HG03135 (cell line): Measurements from ENCODE around the gene TMEM163.
"Not testable (repeated sequence)": the region's sequence is repeated elsewhere in the genome, so short reads cannot be mapped to it uniquely, and the experiment has no call there.

Experiments used
- ATAC-seq: cut with Tn5 transposase; IDR thresholded peaks from one replicate; pipeline ENCODE4 v1.9.1; 2021; ENCODE audit warnings: mild to moderate bottlenecking, moderate library complexity; ENCODE audit not compliant: unreplicated experiment

Gene TMEM163

GRCh38 chr2:134583997-134584520 lies 134.7 kb downstream of the TMEM163 start:
- no peak for ATAC-seq

- ATAC-seq: no peak
These were observed 135.3 kb downstream of the TMEM163 start for GRCh38 chr2:134583462-134583861.

- peak; percentile 37 for ATAC-seq
These were observed 136.3 kb downstream of the TMEM163 start for GRCh38 chr2:134582547-134582899.

GRCh38 chr2:134581877-134582546 lies 136.8 kb downstream of the TMEM163 start:
- ATAC-seq: peak; percentile 49

GRCh38 chr2:134578316-134578715 lies 140.5 kb downstream of the TMEM163 start:
- no peak for ATAC-seq

- ATAC-seq: no peak
These were observed 142.3 kb downstream of the TMEM163 start for GRCh38 chr2:134576478-134576877.

- no peak for ATAC-seq
These were observed 142.9 kb downstream of the TMEM163 start for GRCh38 chr2:134575888-134576287.

GRCh38 chr2:134574611-134575330 lies 144.0 kb downstream of the TMEM163 start:
- no peak for ATAC-seq

GRCh38 chr2:134573724-134574123 lies 145.1 kb downstream of the TMEM163 start:
- no peak for ATAC-seq

GRCh38 chr2:134573085-134573370 lies 145.8 kb downstream of the TMEM163 start:
- ATAC-seq: no peak

- no peak for ATAC-seq
These were observed 146.3 kb downstream of the TMEM163 start for GRCh38 chr2:134572314-134573084.

GRCh38 chr2:134570676-134571075 lies 148.1 kb downstream of the TMEM163 start:
- ATAC-seq: no peak

GRCh38 chr2:134568413-134568812 lies 150.4 kb downstream of the TMEM163 start:
- no peak for ATAC-seq

- ATAC-seq: no peak
These were observed 151.1 kb downstream of the TMEM163 start for GRCh38 chr2:134567666-134568065.

GRCh38 chr2:134564955-134565354 lies 153.8 kb downstream of the TMEM163 start:
- not testable (repeated sequence) for ATAC-seq

- ATAC-seq: no peak
These were observed 154.3 kb downstream of the TMEM163 start for GRCh38 chr2:134564549-134564948.

GRCh38 chr2:134558208-134558830 lies 160.5 kb downstream of the TMEM163 start:
- no peak for ATAC-seq

- ATAC-seq: no peak
These were observed 163.4 kb downstream of the TMEM163 start for GRCh38 chr2:134555411-134555810.

- ATAC-seq: no peak
These were observed 165.1 kb downstream of the TMEM163 start for GRCh38 chr2:134553657-134554056.

- ATAC-seq: no peak
These were observed 168.1 kb downstream of the TMEM163 start for GRCh38 chr2:134550566-134551164.

GRCh38 chr2:134549104-134549503 lies 169.7 kb downstream of the TMEM163 start:
- no peak for ATAC-seq
